SH-SY5Y (cell line): Measurements from ENCODE around the gene CCDC73.

Experiments used
- GATA2 ChIP-seq: IDR thresholded peaks from 2 replicates; pipeline ENCODE4 v1.6.1; 2011; ENCODE audit warnings: mild to moderate bottlenecking, low read depth, low read length
- GATA3 ChIP-seq: IDR thresholded peaks from 2 replicates; pipeline ENCODE4 v1.6.1; 2011; ENCODE audit warnings: low read depth, mild to moderate bottlenecking, low read length, moderate library complexity

- TF ChIP-seq GATA2 (no peak), GATA3 (no peak)
Observed at GRCh38 chr11:32597921-32598320, 196.5 kb downstream of the CCDC73 start.
